H1 (cell line): ENCODE results near the gene WBP1. TPM values are rescaled to one million over a fixed set of nuclear protein-coding genes. Genes with fewer than 3 reads are reported as not detected.

Experiments used
- ASH2L ChIP-seq: fragments of 200-600, 300-600 bp; sonication (generic); IDR thresholded peaks from one replicate; pipeline ENCODE4 v1.7.1; 2017; ENCODE audit warnings: low read length
- ATF2 ChIP-seq: IDR thresholded peaks from 2 replicates; pipeline ENCODE4 v1.6.1; 2012; ENCODE audit warnings: low read length, inconsistent platforms
- ATF3 ChIP-seq: IDR thresholded peaks from 2 replicates; pipeline ENCODE4 v1.6.1; 2011; ENCODE audit warnings: low read depth, mild to moderate bottlenecking, low read length; ENCODE audit not compliant: insufficient read depth
- BRCA1 ChIP-seq: IDR thresholded peaks from 2 replicates; pipeline ENCODE4 v1.6.1; 2012; ENCODE audit warnings: low read depth, low read length, improper control_type of control experiment
- CBX8 ChIP-seq: fragments of 300-800, 300-1000 bp; sonication (generic); IDR thresholded peaks from 2 replicates; pipeline ENCODE4 v1.7.1; 2016; ENCODE audit warnings: low read depth, low read length, borderline replicate concordance
- CEBPB ChIP-seq: IDR thresholded peaks from 2 replicates; pipeline ENCODE4 v1.6.1; 2012; ENCODE audit warnings: low read depth, low read length
- CHD2 ChIP-seq: IDR thresholded peaks from 2 replicates; pipeline ENCODE4 v1.6.1; 2012; ENCODE audit warnings: low read length, improper control_type of control experiment
- CTBP2 ChIP-seq: IDR thresholded peaks from 2 replicates; pipeline ENCODE4 v1.7.0; 2011; ENCODE audit warnings: borderline replicate concordance, mild to moderate bottlenecking, moderate library complexity, mixed read lengths, low read length; ENCODE audit not compliant: insufficient read depth, insufficient read length
- EZH2 ChIP-seq: fragments of 200-600 bp; sonication (generic); IDR thresholded peaks from 2 replicates; pipeline ENCODE4 v1.7.1; 2012; ENCODE audit warnings: low read depth, mild to moderate bottlenecking, moderate library complexity, low read length, inconsistent platforms; ENCODE audit not compliant: severe bottlenecking
- HDAC6 ChIP-seq: IDR thresholded peaks from one replicate; pipeline ENCODE4 v1.7.1; 2012; ENCODE audit warnings: low read depth, mild to moderate bottlenecking, inconsistent platforms, low read length, moderate library complexity
- MAX ChIP-seq: IDR thresholded peaks from 2 replicates; pipeline ENCODE4 v1.6.1; 2012; ENCODE audit warnings: inconsistent platforms
- NANOG ChIP-seq: IDR thresholded peaks from 2 replicates; pipeline ENCODE4 v1.6.1; 2011; ENCODE audit warnings: low read length, low read depth, mild to moderate bottlenecking, inconsistent platforms; ENCODE audit not compliant: insufficient read depth, poor library complexity, severe bottlenecking
- PHF8 ChIP-seq: fragments of 200-600 bp; sonication (generic); conservative IDR thresholded peaks from 2 replicates; pipeline ENCODE4 v1.7.1; 2012; ENCODE audit warnings: low read depth, mild to moderate bottlenecking, inconsistent platforms, low read length, moderate library complexity
- POLR2A ChIP-seq, 2 experiments: IDR thresholded peaks; 1 replicate in 1 of 2; 2 replicates in 1 of 2; pipeline ENCODE4 v1.6.1; 2011; ENCODE audit warnings: low read depth in 2 of 2, low read length in 2 of 2, mild to moderate bottlenecking in 2 of 2; ENCODE audit errors: control extremely low read depth in 1 of 2
- POLR2AphosphoS5 ChIP-seq: IDR thresholded peaks from 2 replicates; pipeline ENCODE4 v1.6.1; 2011; ENCODE audit warnings: low read depth, low read length
- RBBP5 ChIP-seq: IDR thresholded peaks from 2 replicates; pipeline ENCODE4 v1.7.1; 2012; ENCODE audit warnings: low read depth, mild to moderate bottlenecking, inconsistent platforms, low read length, moderate library complexity, borderline replicate concordance
- SP1 ChIP-seq: IDR thresholded peaks from 2 replicates; pipeline ENCODE4 v1.6.1; 2011; ENCODE audit warnings: low read depth, low read length
- SP4 ChIP-seq: IDR thresholded peaks from 2 replicates; pipeline ENCODE4 v1.6.1; 2012; ENCODE audit warnings: low read length, inconsistent platforms
- TAF1 ChIP-seq: IDR thresholded peaks from 2 replicates; pipeline ENCODE4 v1.6.1; 2011; ENCODE audit warnings: mild to moderate bottlenecking, low read depth, low read length
- TAF7 ChIP-seq: optimal IDR thresholded peaks from 2 replicates; pipeline ENCODE3; 2011; ENCODE audit warnings: low read depth, mild to moderate bottlenecking, inconsistent platforms, low read length, moderate library complexity, borderline replicate concordance
- TCF12 ChIP-seq: IDR thresholded peaks from 2 replicates; pipeline ENCODE4 v1.6.1; 2011; ENCODE audit warnings: low read depth, mild to moderate bottlenecking, low read length
- polyA plus RNA-seq, 7 experiments: library from polyadenylated mRNA; depleted of rRNA in 3 of 7; stranded (reverse) in 5 of 7; unstranded in 2 of 7; fragments of >200 nt in 5 of 7; fragments of 200-250 nt in 2 of 7; gene quantifications; 1 replicate in 5 of 7; 2 replicates in 1 of 7; 4 replicates in 1 of 7; pipeline versions ENCODE4 v1.2.1 to v1.2.3, GENCODE V29; 2011 to 2013; ENCODE audit warnings: missing spikeins in 2 of 7, mixed read lengths in 2 of 7
- total RNA-seq: library from RNA; stranded (reverse); fragmentation: NEBNext Ultra II Directional; extraction: Animal tissue kit (Norgen Biotek cat#: 25700); gene quantifications from 2 replicates; pipeline ENCODE4 v1.2.1, GENCODE V29; 2021

Gene WBP1
- total and polyA plus RNA-seq, 2 of the 8 experiments (the other 6 are each of a cell fraction or from before 2014, with no cell fraction given) = 57.2 to 190 TPM

- no peak; the same call in 1 of the 2 replicates for TF ChIP-seq MAX
- peak; percentile 63 for TF ChIP-seq CHD2
- peak; percentile 47; the same call in 1 of the 2 replicates for TF ChIP-seq SP1
- no peak for TF ChIP-seq BRCA1
- TF ChIP-seq RBBP5 = no peak
- peak; percentile 84 for TF ChIP-seq ASH2L
- no peak for TF ChIP-seq CEBPB
- no peak for TF ChIP-seq ATF3
- peak; percentile 73; the same call in 1 of the 2 replicates for TF ChIP-seq POLR2AphosphoS5
- TF ChIP-seq CBX8 = no peak
- TF ChIP-seq HDAC6 = no peak
- TF ChIP-seq NANOG = peak; percentile 96
- TF ChIP-seq SP4 = 0 out of 2 replicates have a peak, but pooled peaks have one; percentile 63
- peak in 1 of 2 experiments; percentile 91; a peak in 2 of 3 replicates for TF ChIP-seq POLR2A (IDR thresholded peaks at IDR 0.05; ENCODE audit: control extremely low read depth in 1 of 2, low read depth in 2 of 2, low read length in 2 of 2)
- TF ChIP-seq TAF1 = peak; percentile 74
- TF ChIP-seq TCF12 = no peak
- no peak for TF ChIP-seq EZH2
- TF ChIP-seq ATF2 = no peak; the same call in 1 of the 2 replicates
- TF ChIP-seq TAF7 = peak; percentile 75
- TF ChIP-seq PHF8 = peak; percentile 90
- no peak for TF ChIP-seq CTBP2
Measured at GRCh38 chr2:74482801-74483674, 24.8 kb downstream of the WBP1 start, which contains the start of the genes CCDC142 and TTC31 (continued).
